Activated B cell treated with CpG ODN at 0.5 μM for 24 hours (primary cell): ENCODE measurements around the gene LGALS9. TPM values are rescaled to one million over a fixed set of nuclear protein-coding genes. Genes with fewer than 3 reads are reported as not detected.

Source experiments
- ATAC-seq: fragments of 200-7000 bp; cut with Tn5 transposase; one replicate; pipeline ENCODE4 v1.10.0; 2021; ENCODE audit warnings: low read depth, mild to moderate bottlenecking, moderate library complexity
- CTCF ChIA-PET: fragments of 350-600 bp; sonication (Branson Sonifier 250); formaldehyde crosslinking; loops from one replicate; lab custom pipeline; 2021; ENCODE audit warnings: antibody characterized with exemption; lab: Charles Lee
- POLR2A ChIA-PET: fragments of 350-600 bp; sonication (Branson Sonifier 250); formaldehyde crosslinking; loops from one replicate; lab custom pipeline; 2021; ENCODE audit warnings: antibody characterized with exemption; lab: Charles Lee
- DNase-seq: peaks from one replicate; pipeline ENCODE4 v3.0.0; 2022
- H3K27ac Mint-ChIP-seq: one replicate; pipeline ENCODE4 v1.8.0; 2020; ENCODE audit warnings: mixed read lengths
- H3K27me3 Mint-ChIP-seq: one replicate; pipeline ENCODE4 v1.8.0; 2021; ENCODE audit warnings: mixed read lengths
- H3K36me3 Mint-ChIP-seq: one replicate; pipeline ENCODE4 v1.8.0; 2021; ENCODE audit warnings: low read depth, mixed read lengths
- H3K4me1 Mint-ChIP-seq: one replicate; pipeline ENCODE4 v1.8.0; 2021; ENCODE audit warnings: mixed read lengths
- H3K4me3 Mint-ChIP-seq: one replicate; pipeline ENCODE4 v1.8.0; 2020; ENCODE audit warnings: mild to moderate bottlenecking, mixed read lengths
- H3K9me3 Mint-ChIP-seq: one replicate; pipeline ENCODE4 v1.8.0; 2020; ENCODE audit warnings: mixed read lengths
- CTCF ChIP-seq: fragments of 200-600 bp; IDR thresholded peaks from one replicate; pipeline ENCODE4 v1.8.0; 2022; ENCODE audit warnings: antibody characterized with exemption, mild to moderate bottlenecking
- intact Hi-C: fragments of 100-400 bp; cut with micrococcal nuclease; formaldehyde crosslinking; loops from one replicate; pipeline ENCODE4 v1.15.1; 2024
- total RNA-seq: library from RNA; stranded (reverse); gene quantifications from 2 replicates; pipeline ENCODE4 v1.2.3, GENCODE V29; 2022

Gene LGALS9
- total RNA-seq, 1 donor from 2014 or later: 79.9 TPM

- peak; percentile 9 for DNase-seq
- POLR2A ChIA-PET: no interaction called here
These were observed 36.9 kb downstream of the LGALS9 start for GRCh38 chr17:27667656-27668487.

GRCh38 chr17:27668488-27668823 lies 37.5 kb downstream of the LGALS9 start:
- no peaks in the 10 kb centered on the region for H3K36me3 Mint-ChIP-seq
- no peak for TF ChIP-seq CTCF
- CTCF ChIA-PET: no interaction called here
- DNase-seq (no peak), ATAC-seq (no peak)
- POLR2A ChIA-PET: no interaction called here
- no peak overlapping the region for H3K27ac Mint-ChIP-seq
- H3K27me3 Mint-ChIP-seq: no peaks in the 10 kb centered on the region
- intact Hi-C loops: no loop called here
- no peaks in the 10 kb centered on the region for H3K4me1 Mint-ChIP-seq
- no peak overlapping the region for H3K4me3 Mint-ChIP-seq
- H3K9me3 Mint-ChIP-seq: no peaks in the 10 kb centered on the region

More at GRCh38 chr17:27667656-27668487, 36.9 kb downstream of the LGALS9 start:
- intact Hi-C loops: no loop called here
- Mint-ChIP-seq H3K36me3 (no peaks in the 10 kb centered on the region), H3K4me3 (no peak overlapping the region), H3K9me3 (no peaks in the 10 kb centered on the region), H3K27me3 (no peaks in the 10 kb centered on the region), H3K27ac (no peak overlapping the region), H3K4me1 (no peaks in the 10 kb centered on the region)
- CTCF ChIA-PET: no interaction called here
- TF ChIP-seq CTCF: no peak
- ATAC-seq: no peak

- H3K4me3 Mint-ChIP-seq: no peak overlapping the region
- DNase-seq: peak; percentile 7
- H3K27me3 Mint-ChIP-seq: no peaks in the 10 kb centered on the region
- no peaks in the 10 kb centered on the region for H3K36me3 Mint-ChIP-seq
- ChIA-PET POLR2A (no interaction called here), CTCF (no interaction called here)
- H3K4me1 Mint-ChIP-seq: no peaks in the 10 kb centered on the region
- no peak for TF ChIP-seq CTCF
- H3K27ac Mint-ChIP-seq: no peak overlapping the region
- ATAC-seq: no peak
- no peaks in the 10 kb centered on the region for H3K9me3 Mint-ChIP-seq
- intact Hi-C loops: no loop called here
These were observed 38.1 kb downstream of the LGALS9 start for GRCh38 chr17:27669136-27669535.

GRCh38 chr17:27669850-27670249 lies 38.9 kb downstream of the LGALS9 start:
- DNase-seq (no peak), ATAC-seq (no peak)
- no peaks in the 10 kb centered on the region for H3K9me3 Mint-ChIP-seq
- CTCF ChIA-PET: no interaction called here
- no peak overlapping the region for H3K27ac Mint-ChIP-seq
- H3K36me3 Mint-ChIP-seq: no peaks in the 10 kb centered on the region
- POLR2A ChIA-PET: no interaction called here
- no peak overlapping the region for H3K4me3 Mint-ChIP-seq
- intact Hi-C loops: no loop called here
- no peaks in the 10 kb centered on the region for H3K4me1 Mint-ChIP-seq
- no peaks in the 10 kb centered on the region for H3K27me3 Mint-ChIP-seq
- no peak for TF ChIP-seq CTCF

- DNase-seq (peak; percentile 11), ATAC-seq (no peak)
- Mint-ChIP-seq H3K27me3 (no peaks in the 10 kb centered on the region), H3K27ac (no peak overlapping the region), H3K9me3 (no peaks in the 10 kb centered on the region), H3K4me1 (no peaks in the 10 kb centered on the region), H3K4me3 (no peak overlapping the region), H3K36me3 (no peaks in the 10 kb centered on the region)
- ChIA-PET CTCF (no interaction called here), POLR2A (no interaction called here)
- no peak for TF ChIP-seq CTCF
- intact Hi-C loops: no loop called here
These were observed 40.0 kb downstream of the LGALS9 start for GRCh38 chr17:27670791-27671590.
